A549 (cell line): ENCODE measurements around the gene CLDN25.

Source experiments
- CHD2 ChIP-seq: fragments of 150-350 bp; IDR thresholded peaks from 2 replicates; pipeline ENCODE4 v1.6.1; 2014; ENCODE audit warnings: low read length; ENCODE audit not compliant: partially characterized antibody
- CTCF ChIP-seq: fragments of >200 bp; sonication (Bioruptor Twin); formaldehyde crosslinking; IDR thresholded peaks from 3 replicates; pipeline ENCODE4 v1.5.1; 2016
- EP300 ChIP-seq, 2 experiments: fragments of >200 bp; sonication (Bioruptor Twin); formaldehyde crosslinking; IDR thresholded peaks; 2 replicates in 1 of 2; 3 replicates in 1 of 2; pipeline ENCODE4 v1.6.1; 2016 to 2017
- HMGXB4 ChIP-seq: fragments of 250-450 bp; sonication (Bioruptor Pico); IDR thresholded peaks from 2 replicates; pipeline ENCODE4 v1.5.0; 2021; ENCODE audit warnings: mild to moderate bottlenecking, moderate library complexity, borderline replicate concordance
- MYC ChIP-seq: IDR thresholded peaks from 2 replicates; pipeline ENCODE4 v1.6.1; 2012; ENCODE audit warnings: mild to moderate bottlenecking, inconsistent platforms, low read length, improper control_type of control experiment, borderline replicate concordance
- NR3C1 ChIP-seq: fragments of >200 bp; sonication (Bioruptor Twin); formaldehyde crosslinking; IDR thresholded peaks from 3 replicates; pipeline ENCODE4 v1.6.1; 2017
- POLR2A ChIP-seq: IDR thresholded peaks from 2 replicates; pipeline ENCODE4 v1.6.1; 2012; ENCODE audit warnings: mild to moderate bottlenecking, low read length
- RAD21 ChIP-seq, 2 experiments: fragments of >200 bp in 1 of 2; sonication (Bioruptor Twin) in 1 of 2; formaldehyde crosslinking in 1 of 2; IDR thresholded peaks in 1 of 2; conservative IDR thresholded peaks in 1 of 2; 2 replicates in 1 of 2; 3 replicates in 1 of 2; pipeline ENCODE4 v1.6.1; 2012 to 2018; ENCODE audit warnings: inconsistent platforms in 1 of 2
- RFX5 ChIP-seq: fragments of 450-650 bp; IDR thresholded peaks from 2 replicates; pipeline ENCODE4 v1.7.1; 2014; ENCODE audit warnings: antibody characterized with exemption, mild to moderate bottlenecking, moderate library complexity
- SMC3 ChIP-seq: fragments of >200 bp; sonication (Bioruptor Twin); formaldehyde crosslinking; IDR thresholded peaks from 3 replicates; pipeline ENCODE4 v1.6.1; 2018; ENCODE audit warnings: inconsistent platforms
- ZSCAN20 ChIP-seq: fragments of 250-450 bp; sonication (Bioruptor Pico); IDR thresholded peaks from 2 replicates; pipeline ENCODE4 v1.8.0; 2022; ENCODE audit warnings: mild to moderate bottlenecking, moderate library complexity
- TF ChIP-seq, protein P1 (sequence below): fragments of 200-600 bp; sonication (generic); IDR thresholded peaks from 2 replicates; pipeline ENCODE4 v1.6.1; 2016; ENCODE audit warnings: antibody characterized with exemption, mild to moderate bottlenecking, moderate library complexity
- TF ChIP-seq, protein P2 (sequence below): IDR thresholded peaks from 2 replicates; pipeline ENCODE4 v1.6.1; 2012

DNA sequence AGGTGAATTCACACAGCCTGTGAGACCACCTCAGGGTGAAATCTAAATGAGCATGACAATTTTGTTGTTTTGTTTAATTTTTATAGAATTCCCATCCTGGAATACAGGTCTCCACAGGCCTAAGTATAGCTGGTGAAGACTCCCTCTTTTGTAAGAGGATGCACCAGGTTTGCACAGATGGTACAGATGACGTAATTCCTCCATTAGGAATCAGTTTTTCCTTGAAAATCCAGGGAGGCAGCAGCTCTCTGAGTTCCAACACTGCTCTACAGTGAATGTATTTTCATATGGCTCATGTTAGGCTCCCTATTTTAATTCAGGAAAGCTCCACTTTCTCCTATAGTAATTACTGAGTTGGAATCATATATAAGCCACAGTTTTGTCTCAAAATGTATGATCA is 48.6 kb downstream of the CLDN25 start:
- TF ChIP-seq CTCF (no peak), RAD21 (conservative IDR thresholded peaks at IDR 0.05 in 1 of 2, IDR thresholded peaks at IDR 0.05 in 1 of 2) (no peak), POLR2A (no peak), CHD2 (no peak), EP300 (IDR thresholded peaks at IDR 0.05) (no peak), RFX5 (no peak), NR3C1 (no peak), MYC (no peak), HMGXB4 (CRISPR knock-in tag) (no peak), SMC3 (no peak), ZSCAN20 (CRISPR knock-in tag) (no peak)
- TF ChIP-seq, protein P1, sequence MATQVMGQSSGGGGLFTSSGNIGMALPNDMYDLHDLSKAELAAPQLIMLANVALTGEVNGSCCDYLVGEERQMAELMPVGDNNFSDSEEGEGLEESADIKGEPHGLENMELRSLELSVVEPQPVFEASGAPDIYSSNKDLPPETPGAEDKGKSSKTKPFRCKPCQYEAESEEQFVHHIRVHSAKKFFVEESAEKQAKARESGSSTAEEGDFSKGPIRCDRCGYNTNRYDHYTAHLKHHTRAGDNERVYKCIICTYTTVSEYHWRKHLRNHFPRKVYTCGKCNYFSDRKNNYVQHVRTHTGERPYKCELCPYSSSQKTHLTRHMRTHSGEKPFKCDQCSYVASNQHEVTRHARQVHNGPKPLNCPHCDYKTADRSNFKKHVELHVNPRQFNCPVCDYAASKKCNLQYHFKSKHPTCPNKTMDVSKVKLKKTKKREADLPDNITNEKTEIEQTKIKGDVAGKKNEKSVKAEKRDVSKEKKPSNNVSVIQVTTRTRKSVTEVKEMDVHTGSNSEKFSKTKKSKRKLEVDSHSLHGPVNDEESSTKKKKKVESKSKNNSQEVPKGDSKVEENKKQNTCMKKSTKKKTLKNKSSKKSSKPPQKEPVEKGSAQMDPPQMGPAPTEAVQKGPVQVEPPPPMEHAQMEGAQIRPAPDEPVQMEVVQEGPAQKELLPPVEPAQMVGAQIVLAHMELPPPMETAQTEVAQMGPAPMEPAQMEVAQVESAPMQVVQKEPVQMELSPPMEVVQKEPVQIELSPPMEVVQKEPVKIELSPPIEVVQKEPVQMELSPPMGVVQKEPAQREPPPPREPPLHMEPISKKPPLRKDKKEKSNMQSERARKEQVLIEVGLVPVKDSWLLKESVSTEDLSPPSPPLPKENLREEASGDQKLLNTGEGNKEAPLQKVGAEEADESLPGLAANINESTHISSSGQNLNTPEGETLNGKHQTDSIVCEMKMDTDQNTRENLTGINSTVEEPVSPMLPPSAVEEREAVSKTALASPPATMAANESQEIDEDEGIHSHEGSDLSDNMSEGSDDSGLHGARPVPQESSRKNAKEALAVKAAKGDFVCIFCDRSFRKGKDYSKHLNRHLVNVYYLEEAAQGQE = no peak
- TF ChIP-seq, protein P2, sequence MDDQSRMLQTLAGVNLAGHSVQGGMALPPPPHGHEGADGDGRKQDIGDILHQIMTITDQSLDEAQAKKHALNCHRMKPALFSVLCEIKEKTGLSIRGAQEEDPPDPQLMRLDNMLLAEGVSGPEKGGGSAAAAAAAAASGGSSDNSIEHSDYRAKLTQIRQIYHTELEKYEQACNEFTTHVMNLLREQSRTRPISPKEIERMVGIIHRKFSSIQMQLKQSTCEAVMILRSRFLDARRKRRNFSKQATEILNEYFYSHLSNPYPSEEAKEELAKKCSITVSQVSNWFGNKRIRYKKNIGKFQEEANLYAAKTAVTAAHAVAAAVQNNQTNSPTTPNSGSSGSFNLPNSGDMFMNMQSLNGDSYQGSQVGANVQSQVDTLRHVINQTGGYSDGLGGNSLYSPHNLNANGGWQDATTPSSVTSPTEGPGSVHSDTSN = no peak
